Neuronal stem cell (in vitro differentiated cells): ENCODE measurements around the gene RGSL1.

Experiments used
- DNase-seq: peaks from one replicate; pipeline ENCODE4 v3.0.0-alpha.2; 2013; ENCODE audit warnings: low spot score
- H2AFZ ChIP-seq: one replicate; pipeline ENCODE4 v1.6.1; 2013; ENCODE audit warnings: mild to moderate bottlenecking, low read length, inconsistent platforms
- H2AK5ac ChIP-seq: 2 replicates; pipeline ENCODE4 v1.6.1; 2013; ENCODE audit warnings: low read depth, mild to moderate bottlenecking, inconsistent platforms, low read length, moderate library complexity, mixed read lengths
- H2BK120ac ChIP-seq: 2 replicates; pipeline ENCODE4 v1.6.1; 2013; ENCODE audit warnings: low read depth, mild to moderate bottlenecking, inconsistent platforms, low read length, moderate library complexity, mixed read lengths
- H2BK12ac ChIP-seq: one replicate; pipeline ENCODE4 v1.6.1; 2013; ENCODE audit warnings: low read length, inconsistent platforms
- H2BK15ac ChIP-seq: 2 replicates; pipeline ENCODE4 v1.6.1; 2013; ENCODE audit warnings: mild to moderate bottlenecking, low read length, inconsistent platforms, mixed read lengths
- H2BK5ac ChIP-seq: one replicate; pipeline ENCODE4 v1.6.1; 2013; ENCODE audit warnings: inconsistent platforms, mild to moderate bottlenecking, low read length, moderate library complexity
- H3K14ac ChIP-seq: one replicate; pipeline ENCODE4 v1.6.1; 2013; ENCODE audit warnings: low read length, inconsistent platforms
- H3K18ac ChIP-seq: 2 replicates; pipeline ENCODE4 v1.6.1; 2013; ENCODE audit warnings: low read length, inconsistent platforms
- H3K23ac ChIP-seq: 2 replicates; pipeline ENCODE4 v1.6.1; 2013; ENCODE audit warnings: low read depth, mild to moderate bottlenecking, mixed read lengths, low read length, inconsistent platforms; ENCODE audit not compliant: poor library complexity
- H3K27ac ChIP-seq: replicated peaks from 3 replicates; pipeline ENCODE4 v1.5.1; 2013; ENCODE audit warnings: low read length, inconsistent platforms
- H3K27me3 ChIP-seq, 3 experiments: 2 replicates each; pipeline ENCODE4 v1.6.1; 2013; ENCODE audit warnings: low read length in 3 of 3, mild to moderate bottlenecking in 2 of 3, inconsistent platforms in 1 of 3, low read depth in 1 of 3, mixed read lengths in 1 of 3, moderate library complexity in 1 of 3; ENCODE audit not compliant: control insufficient read depth in 3 of 3, insufficient read depth in 3 of 3
- H3K36me3 ChIP-seq, 2 donors: replicated peaks in 1 of 2; 2 replicates each; pipeline ENCODE4 v1.6.1; 2013; ENCODE audit warnings: low read length in 2 of 2; ENCODE audit not compliant: control insufficient read depth in 2 of 2, insufficient read depth in 2 of 2
- H3K4ac ChIP-seq: 2 replicates; pipeline ENCODE4 v1.6.1; 2013; ENCODE audit warnings: inconsistent platforms, mild to moderate bottlenecking, low read length, moderate library complexity
- H3K4me1 ChIP-seq, 2 donors: 1 replicate in 1 of 2; 2 replicates in 1 of 2; pipeline ENCODE4 v1.6.1; 2013; ENCODE audit warnings: low read length in 2 of 2, low read depth in 1 of 2; ENCODE audit not compliant: control insufficient read depth in 2 of 2, insufficient read depth in 1 of 2
- H3K4me2 ChIP-seq: one replicate; pipeline ENCODE4 v1.6.1; 2013; ENCODE audit warnings: mild to moderate bottlenecking, low read length, inconsistent platforms; ENCODE audit not compliant: insufficient read depth, poor library complexity, severe bottlenecking
- H3K4me3 ChIP-seq, 2 donors: 2 replicates each; pipeline ENCODE4 v1.5.1; 2013; ENCODE audit warnings: low read length in 2 of 2, mild to moderate bottlenecking in 2 of 2, inconsistent platforms in 1 of 2, moderate library complexity in 1 of 2
- H3K79me1 ChIP-seq: one replicate; pipeline ENCODE4 v1.6.1; 2013; ENCODE audit warnings: low read depth, mild to moderate bottlenecking, inconsistent platforms, low read length, moderate library complexity
- H3K9ac ChIP-seq: one replicate; pipeline ENCODE4 v1.6.1; 2013; ENCODE audit warnings: mild to moderate bottlenecking, low read depth, low read length, inconsistent platforms; ENCODE audit not compliant: poor library complexity
- H3K9me3 ChIP-seq, 2 donors: replicated peaks in 1 of 2; 2 replicates each; pipeline versions ENCODE3 to v1.6.1; 2013; ENCODE audit warnings: low read length in 2 of 2, mild to moderate bottlenecking in 2 of 2, inconsistent platforms in 1 of 2, low read depth in 1 of 2, mixed read lengths in 1 of 2, moderate library complexity in 1 of 2; ENCODE audit not compliant: control insufficient read depth in 2 of 2, insufficient read depth in 1 of 2
- H4K8ac ChIP-seq: one replicate; pipeline ENCODE4 v1.6.1; 2013; ENCODE audit warnings: low read depth, mild to moderate bottlenecking, inconsistent platforms, low read length, moderate library complexity
- H4K91ac ChIP-seq: one replicate; pipeline ENCODE4 v1.6.1; 2013; ENCODE audit warnings: low read length, low read depth, mild to moderate bottlenecking, inconsistent platforms; ENCODE audit not compliant: poor library complexity
- WGBS, 2 donors: extraction: QIAGEN DNeasy Blood & Tissue Kit; methylation state at CpG; one replicate each; pipeline ENCODE4 v1.1.7; 2013; ENCODE audit warnings: missing lambda C conversion rate in 2 of 2, mixed read lengths in 1 of 2; ENCODE audit not compliant: insufficient read length in 2 of 2, insufficient replicate concordance in 1 of 2; ENCODE audit errors: extremely low coverage in 2 of 2; 5-methylcytosine and 5-hydroxymethylcytosine counted together

Gene RGSL1

DNA sequence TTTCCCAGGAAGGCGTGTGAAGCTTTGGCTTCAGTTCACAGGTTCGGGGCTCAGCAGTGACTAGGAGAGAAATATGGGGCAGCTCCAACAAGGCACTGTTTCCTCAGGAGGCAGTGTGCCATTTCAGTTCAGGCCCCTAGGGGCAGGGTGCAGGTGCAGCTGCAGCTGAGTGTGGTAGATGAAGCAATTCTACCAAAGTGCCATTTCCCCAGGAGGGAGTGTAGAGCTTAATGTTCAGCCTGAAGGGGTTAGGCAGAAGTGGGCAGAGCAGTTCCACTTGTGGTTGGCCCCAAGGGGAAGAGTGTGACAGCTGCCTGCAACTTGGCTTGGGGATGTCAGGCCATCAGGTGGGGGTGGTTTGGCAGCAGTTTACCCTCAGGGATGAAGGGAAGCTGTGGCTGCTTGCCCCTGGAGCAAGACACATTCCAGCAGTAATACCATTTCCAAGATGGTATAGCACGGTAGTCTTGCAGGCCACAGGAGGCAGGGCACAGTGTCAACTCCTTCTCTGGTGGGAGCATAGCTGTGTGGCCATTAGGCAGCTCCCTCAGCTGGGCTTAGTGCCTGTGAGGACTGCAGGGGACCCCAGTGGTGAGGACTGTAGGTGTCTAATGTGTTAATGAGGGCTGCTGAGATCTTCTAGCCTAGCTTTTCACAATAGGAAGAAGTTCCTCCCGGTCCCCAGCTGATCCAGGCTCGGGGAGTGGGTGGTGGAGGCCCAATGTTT lies 34.7 kb downstream of the RGSL1 start:
- H3K27ac ChIP-seq: no peak overlapping the region
- H2BK15ac ChIP-seq: no peak overlapping the region
- WGBS, 2 donors: no CpG with 5 or more reads among the region's 5 CpGs
- no peak overlapping the region for H2BK12ac ChIP-seq
- no peaks in the 10 kb centered on the region for H3K4me1 ChIP-seq
- H3K4me3 ChIP-seq: no peak overlapping the region
- H2AK5ac ChIP-seq: no peak overlapping the region
- H3K27me3 ChIP-seq: no peaks in the 10 kb centered on the region
- H2BK5ac ChIP-seq: no peak overlapping the region
- H3K14ac ChIP-seq: no peak overlapping the region
- no peaks in the 10 kb centered on the region for H3K9me3 ChIP-seq
- H3K9ac ChIP-seq: no peak overlapping the region
- no peak overlapping the region for H2AFZ ChIP-seq
- no peak overlapping the region for H3K23ac ChIP-seq
- no peak overlapping the region for H3K4me2 ChIP-seq
- H4K91ac ChIP-seq: no peak overlapping the region
- no peak overlapping the region for H3K18ac ChIP-seq
- no peaks in the 10 kb centered on the region for H3K79me1 ChIP-seq
- no peak for DNase-seq
- H3K36me3 ChIP-seq: no peaks in the 10 kb centered on the region
- no peak overlapping the region for H3K4ac ChIP-seq
- no peak overlapping the region for H2BK120ac ChIP-seq
- no peak overlapping the region for H4K8ac ChIP-seq

DNA sequence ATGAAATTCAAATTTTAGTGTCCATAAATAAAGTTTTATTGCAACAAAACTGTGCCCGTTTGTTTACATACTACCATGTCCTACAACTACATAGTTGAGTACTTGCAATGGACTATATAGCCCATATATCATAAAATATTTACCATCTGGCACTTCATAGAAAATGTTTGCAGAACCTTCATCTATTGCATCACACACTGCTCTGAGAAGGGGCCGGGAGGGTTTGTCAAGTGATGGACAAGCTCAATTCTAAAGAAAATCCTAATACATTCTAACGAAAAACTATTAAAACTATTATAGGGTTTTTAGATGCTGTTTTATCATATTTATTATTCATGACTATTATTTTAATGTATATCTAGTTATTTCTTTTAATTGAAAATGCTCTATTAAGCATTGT lies 35.9 kb downstream of the RGSL1 start:
- H3K18ac ChIP-seq: no peak overlapping the region
- no peaks in the 10 kb centered on the region for H3K9me3 ChIP-seq
- H2BK120ac ChIP-seq: no peak overlapping the region
- no CpG with 5 or more reads among the region's 3 CpGs for WGBS, 2 donors
- H3K36me3 ChIP-seq: no peaks in the 10 kb centered on the region
- H3K27ac ChIP-seq: no peak overlapping the region
- H2BK15ac ChIP-seq: no peak overlapping the region
- H4K8ac ChIP-seq: no peak overlapping the region
- H3K4me2 ChIP-seq: no peak overlapping the region
- no peaks in the 10 kb centered on the region for H3K4me1 ChIP-seq
- H3K79me1 ChIP-seq: no peaks in the 10 kb centered on the region
- H2AFZ ChIP-seq: no peak overlapping the region
- no peak overlapping the region for H3K23ac ChIP-seq
- H3K27me3 ChIP-seq: no peaks in the 10 kb centered on the region
- no peak overlapping the region for H4K91ac ChIP-seq
- H2AK5ac ChIP-seq: no peak overlapping the region
- no peak for DNase-seq
- no peak overlapping the region for H2BK5ac ChIP-seq
- H3K14ac ChIP-seq: no peak overlapping the region
- H3K4me3 ChIP-seq: no peak overlapping the region
- no peak overlapping the region for H3K9ac ChIP-seq
- H2BK12ac ChIP-seq: no peak overlapping the region
- H3K4ac ChIP-seq: no peak overlapping the region

DNA sequence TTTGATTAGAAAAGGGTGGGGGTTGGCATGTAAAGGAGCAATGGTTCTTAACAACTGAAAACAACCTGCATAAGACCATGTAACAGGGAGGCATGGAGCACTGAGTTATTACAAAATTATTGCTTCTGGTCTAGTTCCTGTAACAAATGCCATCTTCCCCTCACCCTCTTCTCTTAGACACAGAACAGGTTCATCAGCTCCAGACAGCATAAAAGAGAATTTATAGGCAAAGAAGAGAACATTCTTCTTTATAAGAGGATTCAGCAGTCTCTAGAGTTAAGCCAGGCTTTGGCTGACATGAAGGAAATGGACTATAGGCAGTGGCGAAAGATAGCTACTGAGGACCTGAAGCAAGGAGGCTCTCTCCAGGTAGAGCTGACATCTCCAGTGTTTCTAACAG lies 38.9 kb downstream of the RGSL1 start:
- H3K14ac ChIP-seq: no peak overlapping the region
- no peak overlapping the region for H2AK5ac ChIP-seq
- no peak overlapping the region for H3K4ac ChIP-seq
- H2BK5ac ChIP-seq: no peak overlapping the region
- H4K8ac ChIP-seq: no peak overlapping the region
- no CpG with 5 or more reads among the region's 1 CpG for WGBS, 2 donors
- no peak overlapping the region for H3K27ac ChIP-seq
- H3K79me1 ChIP-seq: no peaks in the 10 kb centered on the region
- no peaks in the 10 kb centered on the region for H3K4me1 ChIP-seq
- no peak overlapping the region for H3K18ac ChIP-seq
- H2BK12ac ChIP-seq: no peak overlapping the region
- H2BK15ac ChIP-seq: no peak overlapping the region
- H3K23ac ChIP-seq: no peak overlapping the region
- no peaks in the 10 kb centered on the region for H3K9me3 ChIP-seq
- no peak overlapping the region for H3K4me2 ChIP-seq
- H3K36me3 ChIP-seq: no peaks in the 10 kb centered on the region
- no peak overlapping the region for H2AFZ ChIP-seq
- H3K4me3 ChIP-seq: no peak overlapping the region
- H3K27me3 ChIP-seq: no peaks in the 10 kb centered on the region
- H4K91ac ChIP-seq: no peak overlapping the region
- no peak for DNase-seq
- no peak overlapping the region for H2BK120ac ChIP-seq
- H3K9ac ChIP-seq: no peak overlapping the region

DNA sequence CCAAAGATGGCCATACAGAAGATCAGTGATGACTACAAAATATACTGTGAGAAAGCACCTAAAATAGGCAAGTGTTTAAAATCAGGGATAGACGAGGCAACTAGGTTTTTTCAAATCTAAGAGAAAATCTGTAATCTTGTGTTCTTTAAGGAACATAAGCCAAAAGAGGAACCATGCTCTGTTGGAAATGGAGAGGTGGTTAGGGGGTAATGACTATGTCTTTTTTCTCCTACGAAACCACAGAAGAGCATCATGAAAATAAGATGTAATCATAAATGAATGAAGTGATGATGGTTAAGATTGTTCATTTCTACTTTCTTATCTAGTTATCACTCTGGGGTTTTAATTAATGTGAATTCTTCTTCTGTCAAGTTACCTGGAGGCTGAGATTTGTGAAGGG lies 43.1 kb downstream of the RGSL1 start:
- Histone ChIP-seq H3K27me3 (no peaks in the 10 kb centered on the region), H2AFZ (no peak overlapping the region), H3K9ac (no peak overlapping the region), H3K4me3 (no peak overlapping the region), H3K14ac (no peak overlapping the region), H3K4me1 (no peaks in the 10 kb centered on the region), H3K4ac (no peak overlapping the region), H3K79me1 (no peaks in the 10 kb centered on the region), H2BK12ac (no peak overlapping the region), H4K91ac (no peak overlapping the region), H3K23ac (no peak overlapping the region), H2BK5ac (no peak overlapping the region), H3K4me2 (no peak overlapping the region), H2BK120ac (no peak overlapping the region), H3K18ac (no peak overlapping the region), H3K36me3 (no peaks in the 10 kb centered on the region), H3K27ac (no peak overlapping the region), H2AK5ac (no peak overlapping the region), H4K8ac (no peak overlapping the region), H3K9me3 (no peaks in the 10 kb centered on the region), H2BK15ac (no peak overlapping the region)
- DNase-seq: no peak
- no CpG with 5 or more reads among the region's 2 CpGs for WGBS, 2 donors
